GM12872 (cell line): ENCODE data around the gene COL4A2.

Source experiments
- CTCF ChIP-seq: IDR thresholded peaks from 3 replicates; pipeline ENCODE4 v1.5.1; 2011; ENCODE audit warnings: low read depth, mild to moderate bottlenecking, low read length, moderate library complexity; ENCODE audit not compliant: insufficient read depth

COL4A2 gene

GRCh38 chr13:110433014-110433413 lies 125.9 kb downstream of the COL4A2 start:
- no peak for TF ChIP-seq CTCF

DNA sequence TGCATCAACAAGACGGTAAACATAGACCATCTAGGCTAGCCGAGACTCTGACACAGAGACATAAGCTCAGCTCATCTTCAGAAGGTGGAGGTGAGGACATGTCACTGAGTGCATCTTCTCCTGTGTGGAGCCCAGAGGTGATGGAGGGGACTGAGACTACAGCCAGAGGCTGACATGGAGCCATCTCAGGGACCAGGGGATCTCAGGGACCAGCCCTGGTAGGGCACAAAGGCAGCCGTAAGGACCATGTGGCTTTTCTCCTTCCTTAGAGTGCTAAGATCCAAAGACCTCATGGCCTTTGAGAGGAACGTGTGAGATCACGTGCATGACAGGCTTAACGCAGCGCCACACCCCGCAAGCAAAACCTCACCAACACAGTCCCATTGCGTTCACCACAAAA lies 127.5 kb downstream of the COL4A2 start:
- TF ChIP-seq CTCF, result no peak

- no peak for TF ChIP-seq CTCF
Measured at GRCh38 chr13:110435331-110435730, 128.2 kb downstream of the COL4A2 start.

DNA sequence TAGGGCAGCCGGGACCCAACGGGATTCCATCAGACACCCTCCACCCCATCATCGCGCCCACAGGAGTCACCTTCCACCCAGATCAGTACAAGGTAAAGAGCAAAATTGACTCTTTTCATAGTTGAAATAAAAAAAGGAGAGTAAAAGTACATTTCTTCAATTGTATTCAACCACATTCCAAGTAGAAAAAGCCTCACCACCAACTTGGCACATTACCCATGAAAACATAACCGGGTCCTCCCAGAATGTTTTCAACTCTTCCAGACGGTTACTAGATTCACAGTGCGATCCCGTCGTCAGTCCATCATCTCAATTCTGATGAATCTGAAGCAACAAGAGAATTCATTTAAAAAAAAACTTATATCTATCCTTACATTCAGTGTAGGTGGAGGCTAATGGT lies 129.2 kb downstream of the COL4A2 start:
- no peak for TF ChIP-seq CTCF

- no peak for TF ChIP-seq CTCF
Measured at GRCh38 chr13:110436786-110437370, 129.8 kb downstream of the COL4A2 start.

DNA sequence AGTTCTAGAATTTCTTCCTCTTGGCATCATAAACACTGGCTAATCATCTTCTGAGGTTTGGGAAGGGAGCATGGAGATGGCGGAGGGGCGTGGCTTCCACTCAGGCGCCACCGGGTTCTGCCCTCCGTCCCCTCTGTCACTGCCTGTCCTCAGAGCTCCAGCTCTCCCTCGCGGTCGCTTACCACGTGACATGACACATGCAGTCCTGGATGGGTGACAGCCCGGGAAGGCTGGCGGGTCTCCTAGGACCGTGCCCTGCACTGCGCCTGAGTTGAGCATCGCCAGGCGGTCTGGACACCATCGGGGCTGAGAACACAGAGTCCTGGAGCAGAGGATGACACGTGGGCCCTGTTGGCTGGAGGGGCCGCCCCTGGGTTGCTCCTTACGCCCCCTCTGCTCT lies 131.1 kb downstream of the COL4A2 start:
- no peak for TF ChIP-seq CTCF

- no peak for TF ChIP-seq CTCF
Measured at GRCh38 chr13:110438776-110439175, 131.7 kb downstream of the COL4A2 start.
